ENCODE data around the gene NAT8. TPM values are rescaled to one million over a fixed set of nuclear protein-coding genes. Genes with fewer than 3 reads are reported as not detected.

Gene NAT8
- total RNA-seq, 1 donor from 2014 or later: not detected

GRCh38 chr2:73601780-73602179 is 40.4 kb downstream of the NAT8 start:
- intact Hi-C loops (cut with DNase I): no loop called here
- no peaks in the 10 kb centered on the region for H3K27me3 ChIP-seq
- H3K4me3 ChIP-seq: no peak overlapping the region
- no peak overlapping the region for H3K27ac ChIP-seq
- no peak for DNase-seq
- H3K4me1 ChIP-seq: no peaks in the 10 kb centered on the region
- H3K9me3 ChIP-seq: no peaks in the 10 kb centered on the region
- no peak for TF ChIP-seq CTCF (IDR thresholded peaks at IDR 0.05)
- H3K36me3 ChIP-seq: peaks cover 26% of the 10 kb centered on the region
- no peak for ATAC-seq

- Histone ChIP-seq H3K27ac (no peak overlapping the region), H3K4me1 (no peaks in the 10 kb centered on the region), H3K9me3 (no peaks in the 10 kb centered on the region), H3K27me3 (no peaks in the 10 kb centered on the region), H3K4me3 (no peak overlapping the region), H3K36me3 (no peaks in the 10 kb centered on the region)
- DNase-seq (no peak), ATAC-seq (no peak)
- no peak for TF ChIP-seq CTCF (IDR thresholded peaks at IDR 0.05)
- intact Hi-C loops (cut with DNase I): no loop called here
These were observed 48.0 kb downstream of the NAT8 start for GRCh38 chr2:73594251-73594650.

GRCh38 chr2:73593680-73594079 is 48.5 kb downstream of the NAT8 start:
- ATAC-seq: no peak
- H3K27ac ChIP-seq: no peak overlapping the region
- intact Hi-C loops (cut with DNase I): no loop called here
- no peaks in the 10 kb centered on the region for H3K36me3 ChIP-seq
- no peaks in the 10 kb centered on the region for H3K27me3 ChIP-seq
- TF ChIP-seq CTCF (IDR thresholded peaks at IDR 0.05): no peak
- H3K4me1 ChIP-seq: no peaks in the 10 kb centered on the region
- DNase-seq: no peak
- H3K9me3 ChIP-seq: no peaks in the 10 kb centered on the region
- no peak overlapping the region for H3K4me3 ChIP-seq

Other genes starting within 250 kb of the NAT8 start
- gene TPRKB, start 94.9 kb upstream of the NAT8 start, total RNA-seq: 19.2 TPM
- 17.9 TPM for gene DUSP11, start 137.7 kb upstream of the NAT8 start, total RNA-seq
- not detected for gene C2orf78, start 141.8 kb upstream of the NAT8 start, total RNA-seq
- gene STAMBP, start 186.5 kb upstream of the NAT8 start, total RNA-seq: 29.9 TPM